Stimulated activated CD8-positive, alpha-beta memory T cell treated with anti-CD3 and anti-CD28 coated beads, Interleukin-12 subunit alpha, Interleukin-12 subunit beta, amount 100 ng/mL, for 4 hours (primary cell): ENCODE data around the gene PANK4.

Source experiments
- DNase-seq: peaks from one replicate; pipeline ENCODE4 v3.0.0-alpha.2; 2020; ENCODE audit warnings: low read depth

Gene PANK4

GRCh38 chr1:2476061-2476999 lies 50.1 kb downstream of the PANK4 start, which contains the start of gene PLCH2:
TSS of gene PLCH2 (plus strand) at chr1:2476289. CDS start at chr1:2476589, 300 bp downstream.
- no peak for DNase-seq

- no peak for DNase-seq
Observed at GRCh38 chr1:2475571-2475970, 50.8 kb downstream of the PANK4 start.

GRCh38 chr1:2474933-2475371 lies 51.4 kb downstream of the PANK4 start:
- no peak for DNase-seq

- no peak for DNase-seq
Observed at GRCh38 chr1:2474104-2474844, 52.1 kb downstream of the PANK4 start.

GRCh38 chr1:2473198-2473597 lies 53.2 kb downstream of the PANK4 start:
- no peak for DNase-seq

- no peak for DNase-seq
Observed at GRCh38 chr1:2472561-2473177, 53.7 kb downstream of the PANK4 start.

- DNase-seq, result no peak
Observed at GRCh38 chr1:2472109-2472508, 54.3 kb downstream of the PANK4 start.

GRCh38 chr1:2471587-2472001 lies 54.8 kb downstream of the PANK4 start:
- no peak for DNase-seq

- DNase-seq, result no peak
Observed at GRCh38 chr1:2471159-2471471, 55.3 kb downstream of the PANK4 start.

GRCh38 chr1:2470290-2471158 lies 55.9 kb downstream of the PANK4 start:
- DNase-seq, result no peak

GRCh38 chr1:2469103-2469940 lies 57.1 kb downstream of the PANK4 start:
- no peak for DNase-seq

- DNase-seq, result no peak
Observed at GRCh38 chr1:2468540-2468939, 57.9 kb downstream of the PANK4 start.

- DNase-seq, result no peak
Observed at GRCh38 chr1:2468041-2468472, 58.3 kb downstream of the PANK4 start.

- no peak for DNase-seq
Observed at GRCh38 chr1:2466958-2467554, 59.3 kb downstream of the PANK4 start.

GRCh38 chr1:2466270-2466665 lies 60.1 kb downstream of the PANK4 start:
- DNase-seq, result no peak

GRCh38 chr1:2465371-2466269 lies 60.8 kb downstream of the PANK4 start:
- no peak for DNase-seq

- no peak for DNase-seq
Observed at GRCh38 chr1:2463396-2463795, 63.0 kb downstream of the PANK4 start.

- DNase-seq, result no peak
Observed at GRCh38 chr1:2462819-2463218, 63.6 kb downstream of the PANK4 start.
